Limb (tissue), 2 donors: ENCODE results near the gene APOL4.
"Not testable (repeated sequence)": the region's sequence is repeated elsewhere in the genome, so short reads cannot be mapped to it uniquely, and the experiment has no call there.

Experiments
- DNase-seq, 2 donors: peaks; one replicate each; pipeline ENCODE4 v3.0.0-alpha.2; 2016; ENCODE audit errors: extremely low spot score in 2 of 2

The APOL4 gene

GRCh38 chr22:36185828-36186624, 15.6 kb downstream of the APOL4 start:
- DNase-seq = no peak

- no peak for DNase-seq
Observed at GRCh38 chr22:36184433-36185025, 17.1 kb downstream of the APOL4 start.

GRCh38 chr22:36183446-36183845, 18.2 kb downstream of the APOL4 start:
- DNase-seq = no peak

GRCh38 chr22:36182857-36183256, 18.8 kb downstream of the APOL4 start:
- peak in 1 of 2 donors; percentile 4 for DNase-seq

- DNase-seq = peak in 1 of 2 donors; percentile 16
Observed at GRCh38 chr22:36182056-36182455, 19.6 kb downstream of the APOL4 start.

- DNase-seq = peak in 1 of 2 donors; percentile 9
Observed at GRCh38 chr22:36180928-36181327, 20.7 kb downstream of the APOL4 start.

- DNase-seq = peak in 1 of 2 donors; percentile 62
Observed at GRCh38 chr22:36180038-36180880, 21.4 kb downstream of the APOL4 start.

GRCh38 chr22:36177160-36177559, 24.4 kb downstream of the APOL4 start:
- no peak for DNase-seq

- no peak for DNase-seq
Observed at GRCh38 chr22:36175892-36176291, 25.7 kb downstream of the APOL4 start.

- DNase-seq = no peak
Observed at GRCh38 chr22:36171941-36172340, 29.7 kb downstream of the APOL4 start.

GRCh38 chr22:36166518-36167220, 34.9 kb downstream of the APOL4 start:
- no peak for DNase-seq

- DNase-seq = no peak
Observed at GRCh38 chr22:36166086-36166485, 35.5 kb downstream of the APOL4 start.

GRCh38 chr22:36165141-36165540, 36.5 kb downstream of the APOL4 start:
- no peak for DNase-seq

- no peak for DNase-seq
Observed at GRCh38 chr22:36164621-36165020, 37.0 kb downstream of the APOL4 start.

GRCh38 chr22:36163497-36163896, 38.1 kb downstream of the APOL4 start:
- DNase-seq = no peak

- DNase-seq = no peak
Observed at GRCh38 chr22:36162127-36163034, 39.2 kb downstream of the APOL4 start.

GRCh38 chr22:36161793-36162126, 39.8 kb downstream of the APOL4 start:
- not testable (repeated sequence) for DNase-seq

- DNase-seq = no peak
Observed at GRCh38 chr22:36160499-36160942, 41.1 kb downstream of the APOL4 start, which contains the start of gene APOL3. APOL3 (minus strand) TSS chr22:36160755; CDS start chr22:36149055, 11,700 bp downstream.

- DNase-seq = peak; percentile 62 to 66
Observed at GRCh38 chr22:36156515-36157419, 44.8 kb downstream of the APOL4 start.
